ENCODE measurements around the gene CAMKK1.

- no peak for TF ChIP-seq PPARA (CRISPR knock-in tag; IDR thresholded peaks at IDR 0.05; ENCODE audit: borderline replicate concordance)
- TF ChIP-seq CREB5 (CRISPR knock-in tag; IDR thresholded peaks at IDR 0.05; ENCODE audit: low read depth) = no peak
- no peak for TF ChIP-seq PATZ1 (CRISPR knock-in tag; IDR thresholded peaks at IDR 0.05; ENCODE audit: borderline replicate concordance)
- TF ChIP-seq, protein P1, sequence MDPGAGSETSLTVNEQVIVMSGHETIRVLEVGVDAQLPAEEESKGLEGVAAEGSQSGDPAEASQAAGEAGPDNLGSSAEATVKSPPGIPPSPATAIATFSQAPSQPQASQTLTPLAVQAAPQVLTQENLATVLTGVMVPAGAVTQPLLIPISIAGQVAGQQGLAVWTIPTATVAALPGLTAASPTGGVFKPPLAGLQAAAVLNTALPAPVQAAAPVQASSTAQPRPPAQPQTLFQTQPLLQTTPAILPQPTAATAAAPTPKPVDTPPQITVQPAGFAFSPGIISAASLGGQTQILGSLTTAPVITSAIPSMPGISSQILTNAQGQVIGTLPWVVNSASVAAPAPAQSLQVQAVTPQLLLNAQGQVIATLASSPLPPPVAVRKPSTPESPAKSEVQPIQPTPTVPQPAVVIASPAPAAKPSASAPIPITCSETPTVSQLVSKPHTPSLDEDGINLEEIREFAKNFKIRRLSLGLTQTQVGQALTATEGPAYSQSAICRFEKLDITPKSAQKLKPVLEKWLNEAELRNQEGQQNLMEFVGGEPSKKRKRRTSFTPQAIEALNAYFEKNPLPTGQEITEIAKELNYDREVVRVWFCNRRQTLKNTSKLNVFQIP (CRISPR knock-in tag; IDR thresholded peaks at IDR 0.05; ENCODE audit: borderline replicate concordance, low read depth) = no peak
- no peak for TF ChIP-seq SNAI2 (CRISPR knock-in tag; IDR thresholded peaks at IDR 0.05)
- TF ChIP-seq TCF4 (CRISPR knock-in tag; IDR thresholded peaks at IDR 0.05; ENCODE audit: borderline replicate concordance) = no peak
- no peak for TF ChIP-seq RARB (CRISPR knock-in tag; IDR thresholded peaks at IDR 0.05)
- TF ChIP-seq ZC3H10 (CRISPR knock-in tag; IDR thresholded peaks at IDR 0.05) = no peak
- TF ChIP-seq TOX (CRISPR knock-in tag; IDR thresholded peaks at IDR 0.05; ENCODE audit: borderline replicate concordance) = no peak
- no peak for TF ChIP-seq TSHZ2 (CRISPR knock-in tag; IDR thresholded peaks at IDR 0.05)
- no peak for TF ChIP-seq ZFP30 (CRISPR knock-in tag; IDR thresholded peaks at IDR 0.05)
Measured at GRCh38 chr17:3921502-3922319, 28.9 kb upstream of the CAMKK1 start.
